Measurements from ENCODE around the gene SGK1. TPM values are rescaled to one million over a fixed set of nuclear protein-coding genes. Genes with fewer than 3 reads are reported as not detected.
"Not testable (repeated sequence)": the region's sequence is repeated elsewhere in the genome, so short reads cannot be mapped to it uniquely, and the experiment has no call there.

SGK1 gene
- total and polyA plus RNA-seq, 2 donors from 2014 or later, result 142 to 324 TPM

DNA sequence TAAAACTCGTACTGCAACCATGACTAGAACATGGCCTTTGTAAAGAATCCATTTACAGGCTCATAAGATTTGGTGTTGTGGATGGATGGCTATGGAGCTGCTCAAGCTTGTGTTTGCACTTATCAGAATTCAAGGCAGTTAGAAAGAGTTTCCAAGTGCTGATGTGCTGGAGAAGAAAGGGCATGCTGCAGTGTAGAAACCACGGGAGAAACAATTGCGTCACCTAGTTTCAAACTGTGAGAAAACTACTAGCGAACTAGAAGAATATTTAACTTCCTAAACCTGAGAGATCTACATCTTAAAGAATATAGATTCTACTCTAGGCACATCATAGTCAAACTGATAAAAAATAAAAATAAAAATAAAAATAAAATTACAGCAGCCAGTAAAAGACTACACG is 116.2 kb downstream of the SGK1 start:
- Histone ChIP-seq H3K4me1 (ENCODE audit: control insufficient read depth in 2 of 3, insufficient read depth in 2 of 3, low read depth in 1 of 3, low read length in 3 of 3) (no peaks in the 10 kb centered on the region), H3K9me3 (ENCODE audit: control insufficient read depth in 2 of 3, insufficient read depth in 1 of 3, low read length in 3 of 3) (peaks cover 0 to 6% (median 0%) of the 10 kb centered on the region in 3 donors), H3K27ac (ENCODE audit: low read depth in 2 of 2, low read length in 2 of 2) (no peak overlapping the region), H3K4me3 (ENCODE audit: low read length in 3 of 3) (no peak overlapping the region), H3K9ac (ENCODE audit: low read length in 3 of 3) (no peak overlapping the region), H3K27me3 (ENCODE audit: control insufficient read depth, insufficient read depth, low read length) (no peaks in the 10 kb centered on the region), H3K36me3 (ENCODE audit: control insufficient read depth in 2 of 3, insufficient read depth in 3 of 3, low read length in 3 of 3) (no peaks in the 10 kb centered on the region)
- intact Hi-C loops (cut with DNase I), result no loop called here
- FAIRE-seq (no peak), DNase-seq (no peak)
- TF ChIP-seq, protein P1, sequence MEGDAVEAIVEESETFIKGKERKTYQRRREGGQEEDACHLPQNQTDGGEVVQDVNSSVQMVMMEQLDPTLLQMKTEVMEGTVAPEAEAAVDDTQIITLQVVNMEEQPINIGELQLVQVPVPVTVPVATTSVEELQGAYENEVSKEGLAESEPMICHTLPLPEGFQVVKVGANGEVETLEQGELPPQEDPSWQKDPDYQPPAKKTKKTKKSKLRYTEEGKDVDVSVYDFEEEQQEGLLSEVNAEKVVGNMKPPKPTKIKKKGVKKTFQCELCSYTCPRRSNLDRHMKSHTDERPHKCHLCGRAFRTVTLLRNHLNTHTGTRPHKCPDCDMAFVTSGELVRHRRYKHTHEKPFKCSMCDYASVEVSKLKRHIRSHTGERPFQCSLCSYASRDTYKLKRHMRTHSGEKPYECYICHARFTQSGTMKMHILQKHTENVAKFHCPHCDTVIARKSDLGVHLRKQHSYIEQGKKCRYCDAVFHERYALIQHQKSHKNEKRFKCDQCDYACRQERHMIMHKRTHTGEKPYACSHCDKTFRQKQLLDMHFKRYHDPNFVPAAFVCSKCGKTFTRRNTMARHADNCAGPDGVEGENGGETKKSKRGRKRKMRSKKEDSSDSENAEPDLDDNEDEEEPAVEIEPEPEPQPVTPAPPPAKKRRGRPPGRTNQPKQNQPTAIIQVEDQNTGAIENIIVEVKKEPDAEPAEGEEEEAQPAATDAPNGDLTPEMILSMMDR (IDR thresholded peaks at IDR 0.05; ENCODE audit: borderline replicate concordance, extremely low read depth, insufficient read depth), result no peak

DNA sequence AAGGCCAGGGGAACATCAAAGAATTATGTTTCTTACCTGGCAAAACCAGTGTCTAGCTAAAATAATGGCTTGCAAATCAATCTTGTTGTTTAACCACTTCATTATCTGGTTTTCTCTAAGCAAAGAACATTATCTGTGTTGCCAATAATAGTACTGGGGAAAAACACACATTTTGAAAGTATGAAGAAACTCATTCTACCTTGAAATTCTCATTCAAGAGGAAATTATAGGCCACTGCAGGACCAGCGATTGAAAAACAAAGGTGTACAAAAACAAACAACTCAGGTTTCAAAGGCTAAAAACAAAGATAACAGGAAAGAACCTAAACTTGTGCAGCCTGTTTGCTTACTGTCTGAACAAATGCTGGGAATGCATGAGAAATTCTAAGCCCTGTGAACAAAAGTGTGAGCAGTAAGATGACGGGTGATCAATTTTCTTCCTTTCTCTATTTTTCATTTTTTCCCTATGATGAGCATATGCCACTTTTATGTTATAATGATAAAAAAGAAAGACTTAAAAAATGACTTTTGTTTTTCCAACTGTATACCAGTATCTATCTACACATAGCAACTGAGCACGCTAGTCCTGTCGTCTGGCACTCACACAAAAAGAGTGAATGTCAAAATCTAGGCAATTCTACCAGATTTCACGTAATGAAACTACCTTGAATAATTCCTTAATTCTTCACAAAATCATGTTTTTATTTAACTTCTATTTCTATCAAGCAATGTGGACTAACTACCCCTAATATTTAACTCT is 117.9 kb downstream of the SGK1 start:
- no peaks in the 10 kb centered on the region for H3K4me1 ChIP-seq (ENCODE audit: control insufficient read depth in 2 of 3, insufficient read depth in 2 of 3, low read depth in 1 of 3, low read length in 3 of 3)
- H3K9me3 ChIP-seq (ENCODE audit: control insufficient read depth in 2 of 3, insufficient read depth in 1 of 3, low read length in 3 of 3), result peaks cover 0 to 6% (median 0%) of the 10 kb centered on the region in 3 donors
- TF ChIP-seq, protein P1 (IDR thresholded peaks at IDR 0.05; ENCODE audit: borderline replicate concordance, extremely low read depth, insufficient read depth), result no peak
- H3K9ac ChIP-seq (ENCODE audit: low read length in 3 of 3), result no peak overlapping the region
- intact Hi-C loops (cut with DNase I), result no loop called here
- H3K27me3 ChIP-seq (ENCODE audit: control insufficient read depth, insufficient read depth, low read length), result no peaks in the 10 kb centered on the region
- DNase-seq (no peak), FAIRE-seq (no peak)
- H3K36me3 ChIP-seq (ENCODE audit: control insufficient read depth in 2 of 3, insufficient read depth in 3 of 3, low read length in 3 of 3), result no peaks in the 10 kb centered on the region
- no peak overlapping the region for H3K4me3 ChIP-seq (ENCODE audit: low read length in 3 of 3)
- H3K27ac ChIP-seq (ENCODE audit: low read depth in 2 of 2, low read length in 2 of 2), result no peak overlapping the region

DNA sequence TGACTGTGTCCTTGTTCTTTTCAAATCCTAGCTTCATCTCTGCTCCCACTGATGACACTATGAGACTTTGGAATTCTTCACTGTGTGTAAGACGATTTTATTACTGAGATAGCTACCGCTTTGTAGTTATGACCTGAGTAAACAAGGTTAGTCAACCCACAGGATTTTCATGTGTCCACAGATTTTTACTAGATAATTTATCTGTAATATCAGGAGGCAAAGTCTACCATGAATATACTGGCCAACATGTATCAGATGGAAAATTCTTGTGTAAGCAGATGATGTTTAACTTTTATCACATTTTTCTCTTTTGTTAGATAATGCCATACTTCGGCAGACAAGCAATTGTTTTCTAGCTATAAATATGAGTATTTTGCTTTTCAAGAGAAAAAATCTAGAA is 119.8 kb downstream of the SGK1 start:
- DNase-seq, result no peak
- Histone ChIP-seq H3K4me1 (ENCODE audit: control insufficient read depth in 2 of 3, insufficient read depth in 2 of 3, low read depth in 1 of 3, low read length in 3 of 3) (no peaks in the 10 kb centered on the region), H3K27ac (ENCODE audit: low read depth in 2 of 2, low read length in 2 of 2) (no peak overlapping the region), H3K27me3 (ENCODE audit: control insufficient read depth, insufficient read depth, low read length) (no peaks in the 10 kb centered on the region), H3K9me3 (ENCODE audit: control insufficient read depth in 2 of 3, insufficient read depth in 1 of 3, low read length in 3 of 3) (no peaks in the 10 kb centered on the region), H3K9ac (ENCODE audit: low read length in 3 of 3) (no peak overlapping the region), H3K36me3 (ENCODE audit: control insufficient read depth in 2 of 3, insufficient read depth in 3 of 3, low read length in 3 of 3) (no peaks in the 10 kb centered on the region), H3K4me3 (ENCODE audit: low read length in 3 of 3) (no peak overlapping the region)
- intact Hi-C loops (cut with DNase I), result no loop called here
- FAIRE-seq, result no peak
- TF ChIP-seq, protein P1 (IDR thresholded peaks at IDR 0.05; ENCODE audit: borderline replicate concordance, extremely low read depth, insufficient read depth), result no peak

DNA sequence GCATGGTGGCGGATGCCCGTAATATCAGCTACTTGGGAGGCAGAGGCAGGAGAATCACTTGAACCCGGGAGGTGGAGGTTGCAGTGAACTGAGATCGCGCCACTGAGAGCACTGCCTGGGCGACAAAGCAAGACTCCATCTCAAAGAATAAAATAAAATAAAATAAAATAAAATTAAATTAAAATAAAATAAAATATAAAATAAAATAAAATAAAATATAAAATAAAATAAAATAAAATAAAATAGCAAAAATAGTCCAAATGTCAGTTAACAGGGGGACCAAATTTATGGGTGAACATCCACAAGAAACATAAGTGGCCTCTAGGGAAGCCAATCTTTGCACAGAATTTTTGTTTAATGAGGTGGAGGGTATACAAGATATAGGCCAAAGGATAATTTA is 120.2 kb downstream of the SGK1 start:
- H3K27ac ChIP-seq (ENCODE audit: low read depth in 2 of 2, low read length in 2 of 2); H3K27me3 ChIP-seq (ENCODE audit: control insufficient read depth, insufficient read depth, low read length); H3K4me3 ChIP-seq (ENCODE audit: low read length in 3 of 3); H3K9me3 ChIP-seq (ENCODE audit: control insufficient read depth in 2 of 3, insufficient read depth in 1 of 3, low read length in 3 of 3); H3K9ac ChIP-seq (ENCODE audit: low read length in 3 of 3); FAIRE-seq; H3K36me3 ChIP-seq (ENCODE audit: control insufficient read depth in 2 of 3, insufficient read depth in 3 of 3, low read length in 3 of 3); DNase-seq; intact Hi-C loops (cut with DNase I); H3K4me1 ChIP-seq (ENCODE audit: control insufficient read depth in 2 of 3, insufficient read depth in 2 of 3, low read depth in 1 of 3, low read length in 3 of 3): not testable (repeated sequence)

Measured in kidney (tissue), 14 donors.